Type B pancreatic cell (in vitro differentiated cells): ENCODE results near the gene HBP1. TPM values are rescaled to one million over a fixed set of nuclear protein-coding genes. Genes with fewer than 3 reads are reported as not detected.
A peak's percentile ranks its signal among the peaks of the same experiment; 100 is the strongest.
"Not testable (repeated sequence)": the region's sequence is repeated elsewhere in the genome, so short reads cannot be mapped to it uniquely, and the experiment has no call there.

Experiments used
- DNase-seq: peaks from one replicate; pipeline ENCODE4 v3.0.0; 2021; ENCODE audit warnings: mixed read lengths; ENCODE audit not compliant: unreplicated experiment; ENCODE audit errors: extremely low spot score
- H3K27ac Mint-ChIP-seq: 2 replicates; pipeline ENCODE4 v1.8.0; 2021; ENCODE audit warnings: mild to moderate bottlenecking, mixed read lengths
- H3K27me3 Mint-ChIP-seq: 2 replicates; pipeline ENCODE4 v1.8.0; 2021; ENCODE audit warnings: mixed read lengths
- H3K36me3 Mint-ChIP-seq: 2 replicates; pipeline ENCODE4 v1.8.0; 2021; ENCODE audit warnings: mixed read lengths
- H3K4me1 Mint-ChIP-seq: one replicate; pipeline ENCODE4 v1.8.0; 2021; ENCODE audit warnings: mixed read lengths; ENCODE audit not compliant: unreplicated experiment
- H3K4me3 Mint-ChIP-seq: 2 replicates; pipeline ENCODE4 v1.8.0; 2021; ENCODE audit warnings: mild to moderate bottlenecking, mixed read lengths
- H3K9me3 Mint-ChIP-seq: 2 replicates; pipeline ENCODE4 v1.8.0; 2021; ENCODE audit warnings: mixed read lengths
- CTCF ChIP-seq: fragments of 200-600 bp; sonication (generic); conservative IDR thresholded peaks from 2 replicates; pipeline ENCODE4 v1.5.0; 2021; ENCODE audit warnings: antibody characterized with exemption, mild to moderate bottlenecking
- total RNA-seq: library from RNA; stranded (reverse); gene quantifications from 2 replicates; pipeline ENCODE4 v1.2.1, GENCODE V29; 2021; ENCODE audit warnings: low replicate concordance

Gene HBP1
- total RNA-seq, 1 donor from 2014 or later: 56.9 TPM

DNA sequence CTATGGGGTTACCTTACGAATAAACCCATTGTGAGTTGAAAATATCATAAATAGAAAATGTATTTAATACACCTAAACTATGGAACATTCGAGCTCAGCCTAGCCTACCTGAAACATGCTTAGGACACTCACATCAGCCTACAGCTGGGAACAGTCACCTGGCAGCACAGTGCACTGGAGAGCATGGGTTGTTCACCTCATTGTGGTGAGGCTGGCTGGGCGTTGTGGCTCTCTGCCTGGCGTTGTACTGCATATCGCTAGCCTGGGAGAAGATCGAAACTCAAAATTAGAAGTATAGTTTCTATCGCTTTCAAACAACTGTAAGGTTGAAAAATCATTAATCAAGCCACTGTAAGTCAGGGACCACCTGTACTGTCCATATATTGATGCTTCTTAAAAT is 17.3 kb upstream of the HBP1 start:
- H3K27ac Mint-ChIP-seq: no peak overlapping the region

DNA sequence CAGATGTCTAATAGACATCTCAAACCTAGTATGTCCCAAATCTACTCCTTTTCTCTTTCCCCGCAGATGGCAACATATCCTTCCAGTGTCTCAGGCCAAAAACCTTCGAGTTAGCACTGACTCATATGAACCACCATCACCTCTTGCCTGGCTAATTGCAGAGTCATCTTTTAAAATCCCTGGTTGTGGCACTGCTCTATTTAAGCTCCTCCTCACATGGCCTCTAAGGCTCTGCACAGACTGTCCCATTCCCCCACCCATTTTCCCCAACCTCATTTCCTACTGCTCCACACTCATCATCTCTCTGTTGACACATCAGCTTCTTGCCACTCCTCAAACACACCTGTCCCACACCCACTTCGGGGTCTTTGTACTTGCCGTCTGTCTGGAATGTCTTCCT is 16.8 kb upstream of the HBP1 start:
- peaks cover 8% of the 10 kb centered on the region for H3K4me1 Mint-ChIP-seq
- H3K9me3 Mint-ChIP-seq: no peaks in the 10 kb centered on the region
- peak overlapping the region; percentile 69 for H3K27ac Mint-ChIP-seq
- H3K27me3 Mint-ChIP-seq: no peaks in the 10 kb centered on the region
- no peak for TF ChIP-seq CTCF
- peak overlapping the region; percentile 39 for H3K4me3 Mint-ChIP-seq
- peaks cover 5% of the 10 kb centered on the region for H3K36me3 Mint-ChIP-seq
- DNase-seq: no peak

More for the DNA sequence above, 17.3 kb upstream of the HBP1 start:
- Mint-ChIP-seq H3K27me3 (no peaks in the 10 kb centered on the region), H3K4me3 (no peak overlapping the region), H3K4me1 (peaks cover 8% of the 10 kb centered on the region), H3K36me3 (peaks cover 5% of the 10 kb centered on the region), H3K9me3 (no peaks in the 10 kb centered on the region)
- no peak for DNase-seq
- no peak for TF ChIP-seq CTCF

DNA sequence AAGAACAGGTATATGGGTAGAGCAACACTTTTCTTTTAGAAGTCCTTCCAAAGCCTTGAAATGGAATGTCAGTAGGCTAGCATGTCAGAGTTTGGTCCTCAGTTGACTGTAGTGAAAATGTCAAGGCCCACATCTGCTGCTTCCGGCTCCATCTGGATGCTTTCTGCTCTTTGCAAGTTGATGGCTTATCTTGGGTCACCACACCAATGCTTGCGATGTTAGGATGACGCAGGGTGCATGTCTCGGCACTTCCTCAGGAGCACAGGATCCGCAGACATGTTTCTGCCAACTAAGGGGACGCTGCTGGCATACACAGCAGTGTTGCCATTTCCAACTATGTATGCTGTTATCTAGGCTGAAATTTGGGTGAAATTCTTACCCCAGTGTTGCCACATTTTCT is 14.0 kb upstream of the HBP1 start:
- H3K27me3 Mint-ChIP-seq: no peaks in the 10 kb centered on the region
- H3K4me1 Mint-ChIP-seq: peaks cover 4% of the 10 kb centered on the region

GRCh38 chr7:107155726-107156125 is 13.1 kb upstream of the HBP1 start:
- not testable (repeated sequence) for H3K4me1 Mint-ChIP-seq, H3K27ac Mint-ChIP-seq, DNase-seq, H3K4me3 Mint-ChIP-seq, H3K27me3 Mint-ChIP-seq, H3K9me3 Mint-ChIP-seq, H3K36me3 Mint-ChIP-seq

More for the DNA sequence above, 14.0 kb upstream of the HBP1 start:
- no peak for TF ChIP-seq CTCF
- Mint-ChIP-seq H3K27ac (no peak overlapping the region), H3K36me3 (peaks cover 5% of the 10 kb centered on the region), H3K9me3 (no peaks in the 10 kb centered on the region), H3K4me3 (no peak overlapping the region)
- DNase-seq: no peak

- no peak for TF ChIP-seq CTCF
- Mint-ChIP-seq H3K9me3 (no peaks in the 10 kb centered on the region), H3K27ac (no peak overlapping the region), H3K36me3 (peaks cover 5% of the 10 kb centered on the region), H3K27me3 (no peaks in the 10 kb centered on the region), H3K4me3 (no peak overlapping the region), H3K4me1 (peaks cover under 1% of the 10 kb centered on the region)
- no peak for DNase-seq
Observed at GRCh38 chr7:107157091-107157490, 11.7 kb upstream of the HBP1 start.

DNA sequence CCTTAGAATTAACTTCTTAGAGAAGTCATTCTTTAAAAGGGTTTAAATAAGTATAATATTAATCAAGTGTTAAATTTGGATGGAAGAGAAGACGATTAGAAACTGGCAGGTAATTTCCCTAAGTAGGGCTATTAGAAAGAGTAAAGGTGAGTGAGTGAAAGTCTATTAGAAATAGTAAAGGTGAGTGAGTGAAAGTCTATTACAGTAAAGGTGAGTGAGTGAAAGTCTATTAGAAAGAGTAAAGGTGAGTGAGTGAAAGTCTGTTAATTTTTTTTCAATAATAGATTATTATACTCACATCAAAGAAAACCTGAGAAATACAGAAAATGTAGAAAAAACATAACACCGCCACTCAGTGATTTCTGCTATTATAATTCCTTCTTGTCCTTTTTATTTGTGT is 10.8 kb upstream of the HBP1 start:
- Mint-ChIP-seq H3K27ac (no peak overlapping the region), H3K9me3 (no peaks in the 10 kb centered on the region), H3K4me1 (no peaks in the 10 kb centered on the region), H3K27me3 (no peaks in the 10 kb centered on the region), H3K36me3 (peaks cover 5% of the 10 kb centered on the region), H3K4me3 (no peak overlapping the region)
- no peak for DNase-seq
- no peak for TF ChIP-seq CTCF
